ENCODE results near the gene TMEM212.

TMEM212 gene

GRCh38 chr3:171860830-171861535 is 17.8 kb downstream of the TMEM212 start:
- no peak for DNase-seq (ENCODE audit: low spot score)

- DNase-seq (ENCODE audit: low spot score) = no peak
These were observed 19.2 kb downstream of the TMEM212 start for GRCh38 chr3:171862392-171862791.

- DNase-seq (ENCODE audit: low spot score) = no peak
These were observed 19.9 kb downstream of the TMEM212 start for GRCh38 chr3:171862993-171863521.

GRCh38 chr3:171863920-171864319 is 20.8 kb downstream of the TMEM212 start:
- DNase-seq (ENCODE audit: low spot score) = no peak

- no peak for DNase-seq (ENCODE audit: low spot score)
These were observed 22.2 kb downstream of the TMEM212 start for GRCh38 chr3:171865191-171865865.

GRCh38 chr3:171867981-171868380 is 24.8 kb downstream of the TMEM212 start:
- DNase-seq (ENCODE audit: low spot score) = no peak

GRCh38 chr3:171871392-171872274 is 28.5 kb downstream of the TMEM212 start:
- DNase-seq (ENCODE audit: low spot score) = no peak

- no peak for DNase-seq (ENCODE audit: low spot score)
These were observed 30.4 kb downstream of the TMEM212 start for GRCh38 chr3:171873580-171873979.

GRCh38 chr3:171874251-171874681 is 31.1 kb downstream of the TMEM212 start:
- DNase-seq (ENCODE audit: low spot score) = no peak

GRCh38 chr3:171874879-171875278 is 31.7 kb downstream of the TMEM212 start:
- DNase-seq (ENCODE audit: low spot score) = no peak

- DNase-seq (ENCODE audit: low spot score) = no peak
These were observed 32.8 kb downstream of the TMEM212 start for GRCh38 chr3:171875923-171876412.

- DNase-seq (ENCODE audit: low spot score) = no peak
These were observed 33.6 kb downstream of the TMEM212 start for GRCh38 chr3:171876680-171877147.

GRCh38 chr3:171878461-171879225 is 35.5 kb downstream of the TMEM212 start:
- no peak for DNase-seq (ENCODE audit: low spot score)

- DNase-seq (ENCODE audit: low spot score) = no peak
These were observed 36.3 kb downstream of the TMEM212 start for GRCh38 chr3:171879472-171879871.

- no peak for DNase-seq (ENCODE audit: low spot score)
These were observed 37.1 kb downstream of the TMEM212 start for GRCh38 chr3:171880101-171880870.

GRCh38 chr3:171881251-171881650 is 38.1 kb downstream of the TMEM212 start:
- no peak for DNase-seq (ENCODE audit: low spot score)

- no peak for DNase-seq (ENCODE audit: low spot score)
These were observed 40.2 kb downstream of the TMEM212 start for GRCh38 chr3:171883257-171883892.

- DNase-seq (ENCODE audit: low spot score) = no peak
These were observed 40.7 kb downstream of the TMEM212 start for GRCh38 chr3:171883893-171884279.

- DNase-seq (ENCODE audit: low spot score) = no peak
These were observed 45.3 kb downstream of the TMEM212 start for GRCh38 chr3:171888466-171888865.

- no peak for DNase-seq (ENCODE audit: low spot score)
These were observed 47.2 kb downstream of the TMEM212 start for GRCh38 chr3:171890398-171890797.
